Panc1 (cell line): ENCODE results near the gene GNB1. TPM values are rescaled to one million over a fixed set of nuclear protein-coding genes. Genes with fewer than 3 reads are reported as not detected.

Experiments used
- ATAC-seq: fragments of 200-7000 bp; cut with Tn5 transposase; 2 replicates; pipeline ENCODE4 v1.9.1; 2020; ENCODE audit warnings: mild to moderate bottlenecking, moderate library complexity
- BruUV-seq: library from RNA; stranded (reverse); fragments of 400-500 nt; replicated peaks from 2 replicates; lab custom pipeline; 2021; lab: Mats Ljungman, UMichigan
- CTCF ChIA-PET: fragments of 300-600 bp; sonication (Branson Sonifier 250); formaldehyde crosslinking; loops from one replicate; lab custom pipeline; 2022; ENCODE audit warnings: antibody characterized with exemption; lab: Charles Lee
- POLR2A ChIA-PET: fragments of 300-600 bp; sonication (Branson Sonifier 250); formaldehyde crosslinking; loops from one replicate; lab custom pipeline; 2022; ENCODE audit warnings: antibody characterized with exemption; lab: Charles Lee
- DNase-seq: peaks from one replicate; pipeline ENCODE4 v3.0.0-alpha.2; 2010; ENCODE audit warnings: low read depth, low spot score
- H3K27ac ChIP-seq: 2 replicates; pipeline ENCODE4 v1.5.1; 2011; ENCODE audit warnings: mild to moderate bottlenecking, low read length, inconsistent platforms
- H3K27me3 ChIP-seq: fragments of 200-500 bp; sonication (Bioruptor generic); 2 replicates; pipeline ENCODE4 v1.6.0; 2014; ENCODE audit warnings: low read length, inconsistent platforms; ENCODE audit not compliant: control insufficient read depth, insufficient read depth
- H3K36me3 ChIP-seq: fragments of 200-500 bp; sonication (Bioruptor generic); 2 replicates; pipeline ENCODE4 v1.5.1; 2014; ENCODE audit warnings: inconsistent platforms, mild to moderate bottlenecking, low read length, moderate library complexity; ENCODE audit not compliant: control insufficient read depth, insufficient read depth
- H3K4me1 ChIP-seq: 2 replicates; pipeline ENCODE4 v1.5.1; 2011; ENCODE audit warnings: inconsistent platforms, mild to moderate bottlenecking, low read length, moderate library complexity; ENCODE audit not compliant: control insufficient read depth, insufficient read depth
- H3K4me3 ChIP-seq, 2 experiments: 2 replicates each; pipeline ENCODE4 v1.5.1; 2011 to 2012; ENCODE audit warnings: low read depth in 2 of 2, low read length in 2 of 2, mild to moderate bottlenecking in 2 of 2, inconsistent platforms in 1 of 2, moderate library complexity in 1 of 2
- H3K9me3 ChIP-seq: fragments of 200-500 bp; sonication (Bioruptor generic); 2 replicates; pipeline ENCODE4 v1.5.1; 2014; ENCODE audit warnings: low read depth, mild to moderate bottlenecking, inconsistent platforms, low read length, moderate library complexity; ENCODE audit not compliant: control insufficient read depth, insufficient read depth
- CTCF ChIP-seq: fragments of 450-650 bp; IDR thresholded peaks from 2 replicates; pipeline ENCODE4 v1.5.1; 2017; ENCODE audit warnings: mild to moderate bottlenecking
- POLR2AphosphoS5 ChIP-seq: IDR thresholded peaks from 2 replicates; pipeline ENCODE4 v1.6.1; 2012; ENCODE audit warnings: mild to moderate bottlenecking, low read depth, low read length, moderate library complexity
- REST ChIP-seq, 2 experiments: IDR thresholded peaks; 2 replicates each; pipeline ENCODE4 v1.6.1; 2011 to 2012; ENCODE audit warnings: low read depth in 2 of 2, control low read depth in 1 of 2, low read length in 1 of 2, mild to moderate bottlenecking in 1 of 2, moderate library complexity in 1 of 2; ENCODE audit not compliant: insufficient read depth in 1 of 2
- SIN3A ChIP-seq: IDR thresholded peaks from 2 replicates; pipeline ENCODE4 v1.6.1; 2012; ENCODE audit warnings: low read depth, mild to moderate bottlenecking, low read length, moderate library complexity, borderline replicate concordance; ENCODE audit not compliant: insufficient read depth
- TCF7L2 ChIP-seq: IDR thresholded peaks from 2 replicates; pipeline ENCODE4 v1.6.1; 2011; ENCODE audit warnings: mild to moderate bottlenecking, low read depth, low read length, inconsistent platforms
- in situ Hi-C: cut with HindIII; loops from 2 replicates; pipeline ENCODE4 v1.10.0; 2016; ENCODE audit warnings: low sequenced_read_pairs, low pct_unique_long_range_greater_than_20kb
- intact Hi-C: fragments of 100-400 bp; cut with micrococcal nuclease; formaldehyde crosslinking; loops from one replicate; pipeline ENCODE4 v1.10.0; 2022; ENCODE audit not compliant: unreplicated experiment
- total RNA-seq: library from RNA; stranded (reverse); gene quantifications from one replicate; pipeline ENCODE4 v1.2.1, GENCODE V29; 2021; ENCODE audit not compliant: unreplicated experiment

GNB1 gene
- total RNA-seq, 1 experiment from 2014 or later: 499 TPM

DNA sequence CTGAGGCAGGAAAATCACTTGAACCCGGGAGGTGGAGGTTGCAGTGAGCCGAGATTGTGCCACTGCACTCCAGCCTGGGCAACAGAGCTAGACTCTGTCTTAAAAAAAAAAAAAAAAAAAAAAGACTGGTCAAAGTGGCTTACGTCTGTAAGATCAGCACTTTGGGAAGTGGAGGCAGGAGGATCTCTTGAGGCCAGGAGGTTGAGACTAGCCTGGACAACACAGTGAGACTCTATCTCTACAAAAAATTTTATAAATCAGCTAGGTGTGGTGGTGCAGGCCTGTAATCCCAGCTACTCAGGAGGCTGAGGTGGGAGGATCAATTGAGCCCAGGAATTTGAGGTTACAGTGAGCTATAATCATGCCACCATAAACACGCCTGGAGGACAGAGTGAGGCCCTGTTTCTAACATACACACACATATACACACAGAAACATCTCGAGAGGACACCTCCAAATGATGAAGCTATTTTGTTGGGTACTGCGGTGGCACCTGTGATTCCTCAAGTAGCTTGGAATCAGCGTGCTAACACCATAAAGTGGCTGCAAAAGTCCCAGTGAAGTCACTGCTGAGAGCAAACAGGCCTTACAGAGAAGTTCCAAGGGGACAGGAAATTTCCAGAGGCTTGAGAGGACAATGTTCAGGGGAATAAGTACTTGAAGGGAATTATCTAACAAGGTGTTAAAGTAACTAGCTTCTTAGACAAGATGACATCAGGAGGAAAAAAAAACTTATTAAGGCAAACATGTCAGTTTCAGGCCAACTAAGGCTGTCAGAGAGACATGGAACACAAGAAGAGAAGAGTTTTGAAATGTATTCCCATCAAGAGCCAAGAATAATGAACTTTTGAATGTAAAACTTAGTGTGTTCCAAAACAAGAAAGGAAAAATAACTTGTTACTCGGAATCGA is 114.0 kb downstream of the GNB1 start:
- H3K27me3 ChIP-seq: no peaks in the 10 kb centered on the region
- intact Hi-C loops: no loop called here
- H3K4me3 ChIP-seq: peak overlapping the region; percentile 62 to 73
- no peak for DNase-seq
- H3K4me1 ChIP-seq: peaks cover 28% of the 10 kb centered on the region
- no peaks in the 10 kb centered on the region for H3K9me3 ChIP-seq
- no peaks in the 10 kb centered on the region for H3K36me3 ChIP-seq
- ChIA-PET CTCF (no interaction called here), POLR2A (interaction anchor here (0.7 kb wide), 1 partner anchor 132 kb away, joined by 10 read pairs; no protein-coding TSS in a partner anchor)
- BruUV-seq: TSS peak; percentile 85
- no peak for ATAC-seq
- in situ Hi-C loops: no loop called here
- TF ChIP-seq SIN3A (no peak), REST (IDR thresholded peaks at IDR 0.05; ENCODE audit: insufficient read depth in 1 of 2, low read depth in 2 of 2, low read length in 1 of 2) (no peak), CTCF (no peak), TCF7L2 (no peak), POLR2AphosphoS5 (no peak)
- peak overlapping the region; percentile 90 for H3K27ac ChIP-seq

- Histone ChIP-seq H3K27me3 (no peaks in the 10 kb centered on the region), H3K36me3 (no peaks in the 10 kb centered on the region), H3K27ac (peak overlapping the region; percentile 14; the same call in 1 of the 2 replicates), H3K4me3 (peak overlapping the region in 1 of 2 experiments; percentile 7; a peak in 1 of 4 replicates), H3K4me1 (peaks cover 24% of the 10 kb centered on the region), H3K9me3 (peaks cover 4% of the 10 kb centered on the region; the same call in 1 of the 2 replicates)
- DNase-seq: no peak
- ChIA-PET POLR2A (no interaction called here), CTCF (interaction anchor here (0.5 kb wide), 1 partner anchor 169 kb away, joined by 3 read pairs; no protein-coding TSS in a partner anchor)
- no peak for ATAC-seq
- in situ Hi-C loops (no loop called here), intact Hi-C loops (no loop called here)
- no peak for TF ChIP-seq TCF7L2
- TF ChIP-seq SIN3A: no peak
- no peak for TF ChIP-seq REST (IDR thresholded peaks at IDR 0.05; ENCODE audit: insufficient read depth in 1 of 2, low read depth in 2 of 2, low read length in 1 of 2)
- no peak for TF ChIP-seq CTCF
- TF ChIP-seq POLR2AphosphoS5: no peak
- no TSS peak for BruUV-seq
Measured at GRCh38 chr1:1775327-1776226, 115.3 kb downstream of the GNB1 start.
